ENCODE results near the gene DCAF4. TPM values are rescaled to one million over a fixed set of nuclear protein-coding genes. Genes with fewer than 3 reads are reported as not detected.
A peak's percentile ranks its signal among the peaks of the same experiment; 100 is the strongest.

Gene DCAF4
- total RNA-seq, 1 donor: 12.5 TPM

DNA sequence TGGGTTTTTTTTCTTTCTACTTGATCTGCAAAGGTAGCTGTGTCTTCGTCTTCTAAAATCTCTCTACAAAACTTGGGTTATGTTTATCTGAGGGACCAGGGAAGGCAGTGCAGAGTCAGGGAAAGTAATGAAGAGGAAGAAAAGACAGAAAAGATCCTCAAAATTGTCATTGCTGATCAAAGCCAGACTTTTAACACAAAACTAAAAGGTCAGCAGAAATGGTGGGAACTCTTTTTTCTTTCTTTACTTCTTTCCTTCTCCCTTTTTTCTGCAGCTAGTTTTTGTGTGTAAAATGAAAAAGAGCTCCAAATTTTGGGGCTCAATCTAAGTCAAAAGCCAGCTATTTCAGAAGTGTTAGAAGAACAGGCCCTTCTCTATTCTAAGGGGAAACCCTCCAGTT, 44.2 kb upstream of the DCAF4 start:
- TF ChIP-seq, protein P1, sequence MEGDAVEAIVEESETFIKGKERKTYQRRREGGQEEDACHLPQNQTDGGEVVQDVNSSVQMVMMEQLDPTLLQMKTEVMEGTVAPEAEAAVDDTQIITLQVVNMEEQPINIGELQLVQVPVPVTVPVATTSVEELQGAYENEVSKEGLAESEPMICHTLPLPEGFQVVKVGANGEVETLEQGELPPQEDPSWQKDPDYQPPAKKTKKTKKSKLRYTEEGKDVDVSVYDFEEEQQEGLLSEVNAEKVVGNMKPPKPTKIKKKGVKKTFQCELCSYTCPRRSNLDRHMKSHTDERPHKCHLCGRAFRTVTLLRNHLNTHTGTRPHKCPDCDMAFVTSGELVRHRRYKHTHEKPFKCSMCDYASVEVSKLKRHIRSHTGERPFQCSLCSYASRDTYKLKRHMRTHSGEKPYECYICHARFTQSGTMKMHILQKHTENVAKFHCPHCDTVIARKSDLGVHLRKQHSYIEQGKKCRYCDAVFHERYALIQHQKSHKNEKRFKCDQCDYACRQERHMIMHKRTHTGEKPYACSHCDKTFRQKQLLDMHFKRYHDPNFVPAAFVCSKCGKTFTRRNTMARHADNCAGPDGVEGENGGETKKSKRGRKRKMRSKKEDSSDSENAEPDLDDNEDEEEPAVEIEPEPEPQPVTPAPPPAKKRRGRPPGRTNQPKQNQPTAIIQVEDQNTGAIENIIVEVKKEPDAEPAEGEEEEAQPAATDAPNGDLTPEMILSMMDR (IDR thresholded peaks at IDR 0.05; ENCODE audit: insufficient read depth, low read depth, low read length): no peak
- no peak for DNase-seq (ENCODE audit: low read depth)
- no peak overlapping the region for H3K4me3 ChIP-seq (ENCODE audit: low read depth, low read length)

DNA sequence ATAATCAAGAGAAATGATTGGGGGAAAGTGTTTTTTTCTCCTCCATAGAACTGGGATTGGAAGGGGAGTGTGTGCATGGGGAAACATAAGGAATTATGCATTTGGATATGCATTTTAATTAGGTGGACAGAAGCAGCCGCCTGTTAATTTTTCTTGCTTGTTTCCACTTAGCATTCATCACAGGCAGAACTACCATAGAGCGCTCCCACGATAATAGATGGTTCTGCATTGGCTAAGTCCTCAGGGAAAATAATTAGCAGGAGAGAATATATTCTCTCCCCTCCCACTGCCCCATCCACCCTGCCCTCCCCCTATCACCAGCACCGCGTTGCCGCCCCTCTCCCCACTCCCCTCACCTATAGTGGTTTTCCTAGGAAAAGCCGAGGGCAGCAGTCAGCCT, 43.8 kb upstream of the DCAF4 start:
- TF ChIP-seq, protein P1 (IDR thresholded peaks at IDR 0.05; ENCODE audit: insufficient read depth, low read depth, low read length): no peak
- H3K4me3 ChIP-seq (ENCODE audit: low read depth, low read length): no peak overlapping the region
- no peak for DNase-seq (ENCODE audit: low read depth)

DNA sequence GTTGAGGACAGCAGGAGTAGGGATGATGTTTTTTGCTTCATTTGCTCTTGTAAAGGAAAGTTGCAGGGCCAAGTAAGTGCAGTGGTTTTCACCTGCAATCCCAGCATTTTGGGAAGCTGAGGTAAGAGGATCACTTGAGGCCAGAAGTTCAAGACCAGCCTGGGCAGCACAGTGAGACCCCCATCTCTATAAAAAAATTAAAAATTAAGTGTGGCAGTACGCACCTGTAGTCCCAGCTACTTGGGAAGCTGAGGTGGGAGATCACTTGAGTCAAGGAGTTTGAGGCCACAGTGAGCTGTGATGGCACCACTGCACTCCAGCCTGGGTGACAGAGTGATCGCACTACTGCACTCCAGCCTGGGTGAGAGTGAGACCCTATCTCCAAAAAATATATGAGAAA, 43.2 kb upstream of the DCAF4 start:
- no peak overlapping the region for H3K4me3 ChIP-seq (ENCODE audit: low read depth, low read length)
- TF ChIP-seq, protein P1 (IDR thresholded peaks at IDR 0.05; ENCODE audit: insufficient read depth, low read depth, low read length): no peak
- DNase-seq (ENCODE audit: low read depth): no peak

DNA sequence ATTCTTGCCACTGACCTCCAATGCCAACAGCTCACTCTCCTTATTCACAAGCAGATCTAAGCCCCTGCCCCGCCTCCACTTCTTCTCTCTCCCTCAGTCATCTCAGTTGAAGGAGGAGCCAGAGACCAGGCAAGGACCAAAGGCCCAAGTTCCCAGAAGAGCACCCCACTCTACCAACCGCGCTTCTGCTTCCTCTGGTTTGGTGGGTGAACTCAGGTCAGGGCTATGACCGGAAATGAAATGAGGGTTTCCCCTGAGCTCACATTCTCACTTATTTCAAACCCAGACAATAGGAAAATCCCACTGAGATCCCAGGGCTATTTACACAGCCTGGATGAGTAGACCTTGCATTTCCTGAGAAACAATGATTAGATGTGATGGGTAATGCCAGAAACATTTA, 42.3 kb upstream of the DCAF4 start:
- TF ChIP-seq, protein P1 (IDR thresholded peaks at IDR 0.05; ENCODE audit: insufficient read depth, low read depth, low read length): no peak
- H3K4me3 ChIP-seq (ENCODE audit: low read depth, low read length): no peak overlapping the region
- DNase-seq (ENCODE audit: low read depth): no peak

DNA sequence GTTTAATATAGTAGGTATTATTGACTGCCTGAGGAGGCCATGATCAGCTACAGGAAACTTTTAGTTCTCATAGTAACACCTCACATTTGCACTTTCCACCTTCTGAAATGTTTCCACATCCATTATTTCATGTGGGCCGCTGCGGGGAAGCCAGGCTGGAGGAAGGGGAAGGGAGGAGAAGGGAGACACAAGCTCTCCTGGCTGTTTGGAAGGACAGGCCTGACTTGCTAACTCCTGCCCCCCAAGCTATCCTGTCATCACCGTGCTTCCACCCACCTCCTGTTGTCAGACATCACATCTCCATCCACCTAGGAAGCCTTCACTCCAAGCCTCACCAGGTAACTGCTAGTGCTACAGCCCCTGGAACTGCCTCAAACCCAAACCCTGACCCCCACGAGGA, 41.9 kb upstream of the DCAF4 start:
- no peak overlapping the region for H3K4me3 ChIP-seq (ENCODE audit: low read depth, low read length)
- no peak for DNase-seq (ENCODE audit: low read depth)
- TF ChIP-seq, protein P1 (IDR thresholded peaks at IDR 0.05; ENCODE audit: insufficient read depth, low read depth, low read length): no peak

DNA sequence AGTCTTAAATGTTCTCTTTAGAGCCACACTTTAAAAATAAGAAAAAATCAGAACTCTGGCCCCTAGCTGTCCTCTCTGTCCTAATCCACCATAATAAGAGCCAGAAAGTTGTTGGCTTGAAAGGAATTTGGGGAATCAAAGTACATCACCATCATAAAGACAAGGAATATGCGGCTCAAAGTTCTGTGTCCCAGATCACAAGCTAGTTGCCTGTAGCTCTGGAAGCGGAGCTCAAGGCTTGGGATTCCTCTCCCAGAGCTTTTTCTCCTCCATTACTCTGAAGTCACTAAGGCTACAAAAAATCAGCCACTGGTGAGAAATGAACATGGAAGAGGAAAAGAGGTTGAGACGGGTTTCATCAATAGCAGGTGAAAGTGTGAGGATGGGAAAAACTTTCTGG, 38.8 kb upstream of the DCAF4 start:
- no peak overlapping the region for H3K4me3 ChIP-seq (ENCODE audit: low read depth, low read length)
- TF ChIP-seq, protein P1 (IDR thresholded peaks at IDR 0.05; ENCODE audit: insufficient read depth, low read depth, low read length): no peak
- no peak for DNase-seq (ENCODE audit: low read depth)

DNA sequence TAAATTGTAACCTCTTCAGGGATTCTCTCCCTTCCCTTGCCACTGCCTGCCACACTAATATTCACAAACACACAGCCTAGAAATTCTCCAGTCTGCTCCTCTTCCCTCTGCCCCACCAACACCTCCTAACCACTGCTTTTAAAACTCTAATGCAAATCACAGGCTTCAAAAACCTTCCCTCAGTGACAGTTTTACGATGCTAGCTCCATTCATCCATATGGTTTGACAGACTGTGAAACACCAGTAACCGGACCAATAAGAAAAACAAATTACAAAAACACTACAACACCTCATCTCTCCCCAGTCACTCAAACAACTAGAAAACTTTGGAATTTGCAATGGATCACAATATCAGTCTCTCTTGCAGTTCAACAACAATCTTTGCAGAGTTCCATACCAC, 38.1 kb upstream of the DCAF4 start:
- H3K4me3 ChIP-seq (ENCODE audit: low read depth, low read length): no peak overlapping the region
- DNase-seq (ENCODE audit: low read depth): peak; percentile 20
- TF ChIP-seq, protein P1 (IDR thresholded peaks at IDR 0.05; ENCODE audit: insufficient read depth, low read depth, low read length): no peak

Data from fibroblast of villous mesenchyme (primary cell).